ENCODE results near the gene INA.

Gene INA

DNA sequence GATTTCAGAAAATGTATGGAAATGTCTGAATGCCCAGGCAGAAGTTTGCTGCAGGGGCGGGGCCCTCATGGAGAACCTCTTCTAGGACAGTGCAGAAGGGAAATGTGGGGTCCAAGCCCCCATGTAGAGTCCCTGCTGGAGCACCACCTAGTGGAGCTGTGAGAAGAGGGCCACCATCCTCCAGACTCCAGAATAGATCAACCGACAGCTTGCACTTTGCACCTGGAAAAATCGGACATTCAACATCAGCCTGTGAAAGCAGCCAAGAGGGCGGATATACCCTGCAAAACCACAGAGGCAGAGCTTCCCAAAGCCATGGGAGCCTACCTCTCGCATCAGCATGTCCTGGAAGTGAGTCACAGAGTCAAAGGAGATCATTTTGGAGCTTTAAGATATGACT is 16.9 kb upstream of the INA start:
- no peak overlapping the region for H3K27ac ChIP-seq
- no peaks in the 10 kb centered on the region for H3K36me3 ChIP-seq (ENCODE audit: insufficient read depth, low read length)
- TF ChIP-seq EZH2 (IDR thresholded peaks at IDR 0.05) (no peak), FOXP2 (optimal IDR thresholded peaks at IDR 0.05; ENCODE audit: control extremely low read depth, extremely low read length, insufficient read depth) (no peak), POLR2AphosphoS5 (IDR thresholded peaks at IDR 0.05; ENCODE audit: borderline replicate concordance, low read depth, low read length) (no peak)
- H3K4me3 ChIP-seq: no peak overlapping the region
- DNase-seq (ENCODE audit: low read depth, low spot score): no peak
- H3K9me3 ChIP-seq (ENCODE audit: low read depth, low read length): no peaks in the 10 kb centered on the region
- no peak overlapping the region for H3K9ac ChIP-seq (ENCODE audit: insufficient read length)

DNA sequence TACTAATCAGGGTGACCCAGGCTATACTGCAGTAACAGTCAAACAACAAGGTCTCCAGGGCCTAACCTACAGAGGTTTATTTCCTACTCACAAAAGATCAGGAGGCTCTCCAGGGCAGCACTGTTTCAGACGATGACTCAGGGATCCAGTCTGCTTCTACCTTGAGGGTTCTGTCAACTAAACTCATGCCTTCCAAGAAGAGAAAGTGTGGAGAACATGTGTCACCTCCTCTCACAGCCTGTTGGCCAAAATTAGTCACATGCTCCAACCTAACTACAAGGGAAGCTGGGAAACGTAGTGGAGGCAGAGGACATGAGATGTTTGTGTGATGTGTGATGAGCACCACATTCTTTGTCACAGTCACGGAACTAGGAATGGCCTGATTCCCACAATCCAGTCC is 14.7 kb upstream of the INA start:
- no peaks in the 10 kb centered on the region for H3K36me3 ChIP-seq (ENCODE audit: insufficient read depth, low read length)
- no peak overlapping the region for H3K27ac ChIP-seq
- H3K9me3 ChIP-seq (ENCODE audit: low read depth, low read length): no peaks in the 10 kb centered on the region
- DNase-seq (ENCODE audit: low read depth, low spot score): no peak
- no peak overlapping the region for H3K9ac ChIP-seq (ENCODE audit: insufficient read length)
- no peak for TF ChIP-seq POLR2AphosphoS5 (IDR thresholded peaks at IDR 0.05; ENCODE audit: borderline replicate concordance, low read depth, low read length)
- TF ChIP-seq FOXP2 (optimal IDR thresholded peaks at IDR 0.05; ENCODE audit: control extremely low read depth, extremely low read length, insufficient read depth): no peak
- TF ChIP-seq EZH2 (IDR thresholded peaks at IDR 0.05): no peak
- H3K4me3 ChIP-seq: no peak overlapping the region

DNA sequence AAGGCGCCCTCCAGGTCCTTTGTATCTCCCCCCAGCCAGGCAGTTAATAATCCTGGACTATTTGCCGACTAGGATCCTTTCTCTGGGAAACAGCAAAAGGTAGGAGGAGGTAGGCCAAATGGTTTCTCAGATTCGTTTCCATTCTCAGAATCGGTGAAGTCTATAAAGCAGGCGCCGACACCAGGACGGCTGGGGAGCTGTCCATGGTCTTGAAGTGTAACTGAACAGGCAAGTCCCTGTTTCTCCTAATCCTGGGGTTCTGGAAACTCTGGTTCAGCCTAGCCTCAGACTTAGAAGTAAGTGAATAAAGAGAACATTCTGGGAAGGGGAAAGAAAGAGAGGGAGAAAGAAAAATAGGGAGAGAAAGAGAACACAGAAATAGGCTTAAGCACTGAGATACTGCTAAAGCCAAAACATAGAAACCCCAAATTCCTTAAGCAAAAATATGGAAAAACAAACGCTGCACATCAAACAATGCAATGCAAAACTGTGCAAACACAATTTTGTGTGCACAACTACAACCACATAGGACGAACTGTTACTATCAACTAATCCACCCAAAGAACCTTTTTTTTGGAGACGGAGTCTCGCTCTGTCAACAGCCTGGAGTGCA is 11.1 kb upstream of the INA start:
- TF ChIP-seq EZH2 (IDR thresholded peaks at IDR 0.05) (no peak), FOXP2 (optimal IDR thresholded peaks at IDR 0.05; ENCODE audit: control extremely low read depth, extremely low read length, insufficient read depth) (no peak), POLR2AphosphoS5 (IDR thresholded peaks at IDR 0.05; ENCODE audit: borderline replicate concordance, low read depth, low read length) (no peak)
- no peak for DNase-seq (ENCODE audit: low read depth, low spot score)
- Histone ChIP-seq H3K27ac (no peak overlapping the region), H3K9me3 (ENCODE audit: low read depth, low read length) (no peaks in the 10 kb centered on the region), H3K36me3 (ENCODE audit: insufficient read depth, low read length) (no peaks in the 10 kb centered on the region), H3K9ac (ENCODE audit: insufficient read length) (no peak overlapping the region), H3K4me3 (no peak overlapping the region)

DNA sequence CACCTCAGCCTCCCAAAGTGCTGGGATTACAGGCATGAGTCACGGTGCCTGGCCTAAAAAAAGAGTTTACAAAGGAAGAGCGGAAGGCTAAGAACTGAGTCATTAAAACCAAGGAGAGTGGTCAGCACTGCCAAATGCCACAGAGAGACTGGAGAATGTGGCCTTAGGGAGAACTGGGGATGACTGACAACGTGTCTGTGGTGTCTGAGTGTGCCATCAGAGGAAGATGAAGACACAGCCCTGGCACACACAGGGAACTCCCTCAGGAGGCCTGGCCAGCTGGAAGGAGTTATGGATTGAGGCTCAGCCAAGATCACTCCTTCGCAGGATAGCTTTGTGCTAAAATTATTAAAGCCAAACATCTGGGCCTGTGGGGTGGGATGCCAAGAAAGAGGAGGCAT is 3.9 kb upstream of the INA start:
- H3K9ac ChIP-seq (ENCODE audit: insufficient read length): no peak overlapping the region
- H3K4me3 ChIP-seq: no peak overlapping the region
- DNase-seq (ENCODE audit: low read depth, low spot score): no peak
- H3K27ac ChIP-seq: no peak overlapping the region
- TF ChIP-seq EZH2 (IDR thresholded peaks at IDR 0.05): no peak
- no peak for TF ChIP-seq FOXP2 (optimal IDR thresholded peaks at IDR 0.05; ENCODE audit: control extremely low read depth, extremely low read length, insufficient read depth)
- TF ChIP-seq POLR2AphosphoS5 (IDR thresholded peaks at IDR 0.05; ENCODE audit: borderline replicate concordance, low read depth, low read length): no peak
- no peaks in the 10 kb centered on the region for H3K9me3 ChIP-seq (ENCODE audit: low read depth, low read length)
- H3K36me3 ChIP-seq (ENCODE audit: insufficient read depth, low read length): no peaks in the 10 kb centered on the region

DNA sequence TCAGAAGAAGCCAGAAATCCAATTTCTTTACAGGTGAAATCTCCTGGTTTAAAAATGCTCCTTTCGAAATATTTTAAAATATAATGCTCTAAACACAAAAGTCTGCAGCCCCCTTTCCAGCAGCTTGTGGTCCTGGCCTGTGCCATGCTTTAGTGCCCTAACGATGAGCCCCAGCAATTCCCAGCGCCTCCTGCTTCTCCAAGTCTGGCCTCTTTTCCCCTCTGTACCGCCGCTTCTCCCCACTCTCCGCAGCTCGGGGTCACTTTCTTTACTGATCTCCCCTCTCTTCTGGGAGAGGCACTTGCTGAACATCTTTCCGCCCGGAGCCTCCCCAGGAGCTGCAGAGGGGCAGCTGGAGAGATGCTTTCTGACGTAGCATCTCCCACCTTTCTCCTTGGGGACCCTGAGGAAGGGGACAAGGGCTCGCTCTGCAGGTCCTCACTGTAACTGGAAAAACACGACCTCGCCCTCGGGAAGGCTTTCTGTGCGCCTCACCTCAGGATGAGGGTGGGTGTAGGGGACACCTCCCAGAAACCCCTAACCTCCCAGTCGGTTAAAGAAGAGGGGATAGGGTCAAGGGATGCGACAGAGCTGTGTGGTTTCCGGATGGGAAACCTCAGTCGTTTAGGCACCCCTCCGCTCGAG is 565 bp upstream of the INA start:
- H3K9me3 ChIP-seq (ENCODE audit: low read depth, low read length): no peaks in the 10 kb centered on the region
- no peaks in the 10 kb centered on the region for H3K36me3 ChIP-seq (ENCODE audit: insufficient read depth, low read length)
- H3K4me3 ChIP-seq: no peak overlapping the region
- no peak overlapping the region for H3K27ac ChIP-seq
- no peak overlapping the region for H3K9ac ChIP-seq (ENCODE audit: insufficient read length)
- no peak for TF ChIP-seq POLR2AphosphoS5 (IDR thresholded peaks at IDR 0.05; ENCODE audit: borderline replicate concordance, low read depth, low read length)
- no peak for TF ChIP-seq FOXP2 (optimal IDR thresholded peaks at IDR 0.05; ENCODE audit: control extremely low read depth, extremely low read length, insufficient read depth)
- no peak for TF ChIP-seq EZH2 (IDR thresholded peaks at IDR 0.05)
- no peak for DNase-seq (ENCODE audit: low read depth, low spot score)

DNA sequence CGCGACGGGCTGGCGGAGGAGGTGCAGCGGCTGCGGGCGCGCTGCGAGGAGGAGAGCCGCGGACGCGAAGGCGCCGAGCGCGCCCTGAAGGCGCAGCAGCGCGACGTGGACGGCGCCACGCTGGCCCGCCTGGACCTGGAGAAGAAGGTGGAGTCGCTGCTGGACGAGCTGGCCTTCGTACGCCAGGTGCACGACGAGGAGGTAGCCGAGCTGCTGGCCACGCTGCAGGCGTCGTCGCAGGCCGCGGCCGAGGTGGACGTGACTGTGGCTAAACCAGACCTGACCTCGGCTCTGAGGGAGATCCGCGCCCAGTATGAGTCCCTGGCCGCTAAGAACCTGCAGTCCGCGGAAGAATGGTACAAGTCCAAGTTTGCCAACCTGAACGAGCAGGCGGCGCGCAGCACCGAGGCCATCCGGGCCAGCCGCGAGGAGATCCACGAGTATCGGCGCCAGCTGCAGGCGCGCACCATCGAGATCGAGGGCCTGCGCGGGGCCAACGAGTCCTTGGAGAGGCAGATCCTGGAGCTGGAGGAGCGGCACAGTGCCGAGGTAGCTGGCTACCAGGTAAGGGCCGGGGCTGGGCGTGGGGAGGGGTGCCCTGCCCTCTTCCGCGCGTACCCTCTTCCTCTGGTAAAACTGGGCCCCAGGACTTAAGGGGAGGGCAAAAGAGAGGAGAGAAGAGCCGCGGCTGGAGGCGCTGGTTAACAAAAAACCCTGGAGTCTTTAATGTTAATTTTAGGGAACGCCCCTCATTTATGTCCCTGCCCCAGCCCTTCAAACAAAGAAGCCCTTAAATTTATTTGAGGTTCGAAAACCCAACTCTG is 987 bp downstream of the INA start:
- no peak for TF ChIP-seq EZH2 (IDR thresholded peaks at IDR 0.05)
- TF ChIP-seq POLR2AphosphoS5 (IDR thresholded peaks at IDR 0.05; ENCODE audit: borderline replicate concordance, low read depth, low read length): no peak
- no peak for TF ChIP-seq FOXP2 (optimal IDR thresholded peaks at IDR 0.05; ENCODE audit: control extremely low read depth, extremely low read length, insufficient read depth)
- no peak overlapping the region for H3K9ac ChIP-seq (ENCODE audit: insufficient read length)
- no peak overlapping the region; the same call in 1 of the 2 replicates for H3K4me3 ChIP-seq
- H3K9me3 ChIP-seq (ENCODE audit: low read depth, low read length): no peaks in the 10 kb centered on the region
- no peaks in the 10 kb centered on the region for H3K36me3 ChIP-seq (ENCODE audit: insufficient read depth, low read length)
- no peak overlapping the region for H3K27ac ChIP-seq
- no peak for DNase-seq (ENCODE audit: low read depth, low spot score)

DNA sequence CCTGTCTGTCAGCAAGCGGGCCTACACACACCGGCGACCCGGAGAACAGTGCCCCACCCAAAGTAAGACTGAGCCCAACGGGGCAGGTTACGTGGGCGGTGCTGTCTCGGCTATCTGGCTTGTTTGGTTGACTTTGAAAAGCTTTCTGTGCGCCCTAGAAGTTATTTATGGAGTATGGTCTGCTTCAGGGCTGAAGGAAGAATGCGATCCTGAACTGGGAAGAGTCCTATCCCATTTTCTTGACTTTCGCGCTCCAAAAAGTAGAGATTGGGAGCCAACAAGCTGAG is 1.5 kb downstream of the INA start:
- H3K27ac ChIP-seq: no peak overlapping the region
- H3K9ac ChIP-seq (ENCODE audit: insufficient read length): no peak overlapping the region
- H3K36me3 ChIP-seq (ENCODE audit: insufficient read depth, low read length): no peaks in the 10 kb centered on the region
- H3K9me3 ChIP-seq (ENCODE audit: low read depth, low read length): no peaks in the 10 kb centered on the region
- TF ChIP-seq FOXP2 (optimal IDR thresholded peaks at IDR 0.05; ENCODE audit: control extremely low read depth, extremely low read length, insufficient read depth) (no peak), POLR2AphosphoS5 (IDR thresholded peaks at IDR 0.05; ENCODE audit: borderline replicate concordance, low read depth, low read length) (no peak), EZH2 (IDR thresholded peaks at IDR 0.05) (no peak)
- DNase-seq (ENCODE audit: low read depth, low spot score): no peak
- no peak overlapping the region for H3K4me3 ChIP-seq

DNA sequence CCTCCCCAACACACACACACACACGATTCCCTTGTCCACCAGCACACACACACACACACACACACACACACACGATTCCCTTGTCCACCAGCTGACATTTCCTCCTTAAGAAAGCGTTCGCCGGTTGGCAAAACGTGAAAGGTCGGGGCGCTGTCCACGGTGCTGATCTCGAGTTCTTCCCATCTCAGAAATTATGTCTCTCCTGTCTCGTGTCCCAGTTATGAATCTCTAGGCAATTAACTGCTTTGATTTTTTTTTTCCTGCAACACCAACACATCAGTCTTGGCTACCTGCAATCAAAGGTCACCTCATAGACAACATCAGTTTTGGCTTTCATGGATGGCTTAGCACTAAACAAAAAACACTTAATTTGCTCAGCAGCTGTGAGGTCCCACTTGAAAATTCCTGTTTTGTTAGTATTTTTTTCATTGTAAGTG is 1.9 kb downstream of the INA start:
- no peak for TF ChIP-seq FOXP2 (optimal IDR thresholded peaks at IDR 0.05; ENCODE audit: control extremely low read depth, extremely low read length, insufficient read depth)
- no peak for TF ChIP-seq POLR2AphosphoS5 (IDR thresholded peaks at IDR 0.05; ENCODE audit: borderline replicate concordance, low read depth, low read length)
- TF ChIP-seq EZH2 (IDR thresholded peaks at IDR 0.05): no peak
- H3K9me3 ChIP-seq (ENCODE audit: low read depth, low read length): no peaks in the 10 kb centered on the region
- no peaks in the 10 kb centered on the region for H3K36me3 ChIP-seq (ENCODE audit: insufficient read depth, low read length)
- no peak overlapping the region for H3K27ac ChIP-seq
- no peak overlapping the region for H3K4me3 ChIP-seq
- DNase-seq (ENCODE audit: low read depth, low spot score): no peak
- H3K9ac ChIP-seq (ENCODE audit: insufficient read length): no peak overlapping the region
